Stomach (tissue), 9 donors: ENCODE measurements around the gene RNF208. TPM values are rescaled to one million over a fixed set of nuclear protein-coding genes. Genes with fewer than 3 reads are reported as not detected.

Source experiments
- DNase-seq, 2 donors: peaks; one replicate each; pipeline versions ENCODE4 v3.0.0 to v3.0.0-alpha.2; 2013 to 2019
- H3K27ac ChIP-seq, 5 donors: fragments of 200-600 bp in 4 of 5; sonication (generic) in 4 of 5; one replicate each; pipeline ENCODE4 v1.5.1; 2013 to 2019; ENCODE audit warnings: mild to moderate bottlenecking in 1 of 5, moderate library complexity in 1 of 5
- H3K27me3 ChIP-seq, 3 donors: fragments of 200-600 bp; sonication (generic); one replicate each; pipeline ENCODE4 v1.5.1; 2017 to 2019; ENCODE audit warnings: mixed run types in 1 of 3
- H3K36me3 ChIP-seq, 4 donors: fragments of 200-600 bp; sonication (generic); 1 replicate in 3 of 4; 2 replicates in 1 of 4; pipeline ENCODE4 v1.5.1; 2016 to 2019
- H3K4me1 ChIP-seq, 4 donors: fragments of 200-600 bp; sonication (generic); one replicate each; pipeline ENCODE4 v1.5.1; 2016 to 2019
- H3K4me3 ChIP-seq, 4 donors: fragments of 200-600 bp; sonication (generic) in 3 of 4; one replicate each; pipeline ENCODE4 v1.5.1; 2016 to 2019; ENCODE audit warnings: mild to moderate bottlenecking in 1 of 4
- H3K9me3 ChIP-seq, 4 donors: fragments of 200-600 bp; sonication (generic); one replicate each; pipeline ENCODE4 v1.5.1; 2016 to 2019
- CTCF ChIP-seq, 7 experiments: fragments of 450-650 bp in 4 of 7; fragments of 200-600 bp in 3 of 7; sonication (generic) in 3 of 7; IDR thresholded peaks; one replicate each; pipeline ENCODE4 v1.5.1; 2016 to 2019; ENCODE audit warnings: antibody characterized with exemption in 7 of 7, control low read depth in 2 of 7, mild to moderate bottlenecking in 1 of 7
- EP300 ChIP-seq: sonication (generic); formaldehyde crosslinking; IDR thresholded peaks from one replicate; pipeline ENCODE4 v1.6.1; 2017; ENCODE audit warnings: antibody characterized with exemption
- POLR2A ChIP-seq, 4 donors: fragments of 450-650 bp; IDR thresholded peaks; one replicate each; pipeline ENCODE4 v1.6.1; 2016; ENCODE audit warnings: antibody characterized with exemption in 4 of 4, control low read depth in 2 of 4, mild to moderate bottlenecking in 1 of 4, moderate library complexity in 1 of 4
- POLR2AphosphoS5 ChIP-seq, 3 donors: sonication (generic); formaldehyde crosslinking; IDR thresholded peaks; one replicate each; pipeline ENCODE4 v1.6.1; 2016; ENCODE audit warnings: antibody characterized with exemption in 3 of 3
- WGBS, 5 donors: extraction: QIAGEN DNeasy Blood & Tissue Kit in 3 of 5; methylation state at CpG; one replicate each; pipeline versions ENCODE4 v1.1.5 to v1.1.7; 2013 to 2018; 5-methylcytosine and 5-hydroxymethylcytosine counted together
- intact Hi-C: fragments of 100-400 bp; cut with DNase I; formaldehyde crosslinking; loops from one replicate; pipeline ENCODE4 v1.15.1; 2023; ENCODE audit warnings: low total_unique reads
- polyA plus RNA-seq, 3 donors: library from polyadenylated mRNA; stranded (reverse); fragments of 200-250 nt; gene quantifications; one replicate each; pipeline ENCODE4 v1.2.3, GENCODE V29; 2013
- total RNA-seq, 5 donors: library from RNA; depleted of rRNA; stranded (reverse); fragments of >200 nt; gene quantifications; one replicate each; pipeline versions ENCODE4 v1.1.0 to v1.2.3, GENCODE V29; 2014 to 2016
- donor health status: healthy with polysubstance abuse.
- donor health status: Bipolar disorder and iron deficiency.
- donor health status: healthy.

The RNF208 gene
- total and polyA plus RNA-seq, 8 donors = 0.45 to 18.7 (median 11.8) TPM; not detected in 1

GRCh38 chr9:137233143-137233980, 11.3 kb upstream of the RNF208 start:
- no peak for DNase-seq
- H3K27me3 ChIP-seq = peaks cover 18 to 79% (median 72%) of the 10 kb centered on the region in 3 donors
- no peaks in the 10 kb centered on the region for H3K36me3 ChIP-seq
- TF ChIP-seq CTCF (IDR thresholded peaks at IDR 0.05) = no peak
- no peak for TF ChIP-seq POLR2AphosphoS5 (IDR thresholded peaks at IDR 0.05)
- no peak for TF ChIP-seq EP300
- no peak for TF ChIP-seq POLR2A (IDR thresholded peaks at IDR 0.05)
- no peak overlapping the region for H3K4me3 ChIP-seq
- peaks cover 20 to 46% (median 42%) of the 10 kb centered on the region in 4 donors for H3K4me1 ChIP-seq
- WGBS, 5 donors = 58 to 70% (median 66%) methylated on average over 8 to 40 of the region's 40 CpGs
- H3K27ac ChIP-seq = no peak overlapping the region
- no peaks in the 10 kb centered on the region for H3K9me3 ChIP-seq
- intact Hi-C loops = loop anchor here (10.0 kb wide), 1 partner anchor 49 kb away; the partner anchor contains the start of genes ANAPC2 and SSNA1

- H3K36me3 ChIP-seq = no peaks in the 10 kb centered on the region
- no peak overlapping the region for H3K27ac ChIP-seq
- H3K9me3 ChIP-seq = no peaks in the 10 kb centered on the region
- no peak for DNase-seq
- H3K4me1 ChIP-seq = peaks cover 23 to 48% (median 42%) of the 10 kb centered on the region in 4 donors
- intact Hi-C loops = loop anchor here (10.0 kb wide), 1 partner anchor 48 kb away; the partner anchor contains the start of genes ANAPC2 and SSNA1
- 37 to 66% (median 48%) methylated on average over 14 to 24 of the region's 24 CpGs for WGBS, 5 donors
- TF ChIP-seq EP300 (no peak), CTCF (IDR thresholded peaks at IDR 0.05) (no peak), POLR2A (IDR thresholded peaks at IDR 0.05) (no peak), POLR2AphosphoS5 (IDR thresholded peaks at IDR 0.05) (no peak)
- peaks cover 18 to 88% (median 76%) of the 10 kb centered on the region in 3 donors for H3K27me3 ChIP-seq
- H3K4me3 ChIP-seq = no peak overlapping the region
Observed at GRCh38 chr9:137232510-137232909, 10.5 kb upstream of the RNF208 start.

DNA sequence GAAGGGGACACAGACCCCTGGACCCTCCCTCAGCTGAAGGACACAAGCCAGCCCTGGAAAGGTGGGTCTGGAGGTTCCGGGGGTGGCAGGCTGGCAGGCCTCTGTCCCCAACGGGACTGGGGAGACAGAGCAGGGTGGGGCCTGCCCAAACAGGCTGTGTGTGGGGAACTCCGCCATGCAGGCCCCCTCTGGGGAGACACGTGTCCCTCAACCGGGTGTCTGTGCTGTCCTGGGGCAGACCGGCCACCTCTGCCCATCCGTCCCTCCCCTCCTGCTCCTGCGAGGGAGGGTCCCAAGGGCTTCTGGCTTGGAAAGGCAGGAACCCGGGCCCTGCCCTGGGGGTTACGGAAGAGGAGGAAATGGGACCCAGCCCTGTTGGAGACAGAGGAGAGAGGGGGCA, 10.1 kb upstream of the RNF208 start:
- no peak for DNase-seq
- peaks cover 18 to 92% (median 76%) of the 10 kb centered on the region in 3 donors for H3K27me3 ChIP-seq
- H3K4me1 ChIP-seq = peaks cover 23 to 48% (median 42%) of the 10 kb centered on the region in 4 donors
- H3K27ac ChIP-seq = no peak overlapping the region
- WGBS, 5 donors = 71 to 79% (median 73%) methylated on average over 7 to 10 of the region's 10 CpGs
- H3K9me3 ChIP-seq = no peaks in the 10 kb centered on the region
- no peaks in the 10 kb centered on the region for H3K36me3 ChIP-seq
- TF ChIP-seq EP300 (no peak), POLR2AphosphoS5 (IDR thresholded peaks at IDR 0.05) (no peak), POLR2A (IDR thresholded peaks at IDR 0.05) (no peak), CTCF (IDR thresholded peaks at IDR 0.05) (no peak)
- intact Hi-C loops = loop anchor here (10.0 kb wide), 1 partner anchor 47 kb away; the partner anchor contains the start of genes ANAPC2 and SSNA1
- no peak overlapping the region for H3K4me3 ChIP-seq

- peaks cover 19 to 46% (median 42%) of the 10 kb centered on the region in 4 donors for H3K4me1 ChIP-seq
- H3K27ac ChIP-seq = no peak overlapping the region
- H3K27me3 ChIP-seq = peaks cover 18 to 94% (median 76%) of the 10 kb centered on the region in 3 donors
- intact Hi-C loops = loop anchor here (10.0 kb wide), 1 partner anchor 47 kb away; the partner anchor contains the start of genes ANAPC2 and SSNA1
- H3K9me3 ChIP-seq = no peaks in the 10 kb centered on the region
- no peak overlapping the region for H3K4me3 ChIP-seq
- no peak for DNase-seq
- no peaks in the 10 kb centered on the region for H3K36me3 ChIP-seq
- TF ChIP-seq EP300 (no peak), CTCF (IDR thresholded peaks at IDR 0.05) (no peak), POLR2A (IDR thresholded peaks at IDR 0.05) (no peak), POLR2AphosphoS5 (IDR thresholded peaks at IDR 0.05) (no peak)
- WGBS, 5 donors = 77 to 90% (median 87%) methylated on average over 15 to 23 of the region's 23 CpGs
Observed at GRCh38 chr9:137231372-137232039, 9.5 kb upstream of the RNF208 start.
